Endothelial cell of umbilical vein (primary cell): Measurements from ENCODE around the gene TEP1. TPM values are rescaled to one million over a fixed set of nuclear protein-coding genes. Genes with fewer than 3 reads are reported as not detected.

Source experiments
- BruUV-seq: library from RNA; stranded (reverse); fragments of 400-500 nt; replicated peaks from 2 replicates; lab custom pipeline; 2021; lab: Mats Ljungman, UMichigan
- CTCF ChIA-PET: fragments of 300-600, 350-600 bp; sonication (Branson Sonifier 250); formaldehyde crosslinking; loops from one replicate; lab custom pipeline; 2021; ENCODE audit warnings: antibody characterized with exemption, inconsistent platforms; lab: Charles Lee
- POLR2A ChIA-PET: fragments of 300-600, 350-600 bp; sonication (Branson Sonifier 250); formaldehyde crosslinking; loops from one replicate; lab custom pipeline; 2021; ENCODE audit warnings: antibody characterized with exemption, inconsistent platforms; lab: Charles Lee
- DNase-seq: peaks from one replicate; pipeline ENCODE4 v3.0.0-alpha.2; 2011; ENCODE audit warnings: low read depth, low spot score
- FAIRE-seq: peaks from 2 replicates; lab custom pipeline; 2011; peaks lifted over from hg19 to GRCh38; lab: Jason Lieb, UNC
- H2AFZ ChIP-seq: 2 replicates; pipeline ENCODE4 v1.6.0; 2012; ENCODE audit warnings: low read depth, low read length, control low read depth, inconsistent platforms
- H3K27ac ChIP-seq: 2 replicates; pipeline ENCODE4 v1.5.1; 2011; ENCODE audit warnings: low read depth, mild to moderate bottlenecking, control low read depth, low read length, moderate library complexity; ENCODE audit not compliant: insufficient read depth
- H3K27me3 ChIP-seq, 2 experiments: 2 replicates each; pipeline versions ENCODE4 v1.6.0 to v1.6.1; 2011; ENCODE audit warnings: low read length in 2 of 2, mixed read lengths in 1 of 2; ENCODE audit not compliant: control insufficient read depth in 2 of 2, insufficient read depth in 2 of 2
- H3K36me3 ChIP-seq, 2 experiments: 2 replicates in 1 of 2; 3 replicates in 1 of 2; pipeline ENCODE4 v1.5.1; 2011; ENCODE audit warnings: low read length in 2 of 2, mild to moderate bottlenecking in 1 of 2, moderate library complexity in 1 of 2; ENCODE audit not compliant: control insufficient read depth in 2 of 2, insufficient read depth in 2 of 2; ENCODE audit errors: extremely low read depth in 1 of 2
- H3K4me1 ChIP-seq: 3 replicates; pipeline ENCODE4 v1.5.1; 2011; ENCODE audit warnings: mild to moderate bottlenecking, low read length; ENCODE audit not compliant: control insufficient read depth, insufficient read depth; ENCODE audit errors: extremely low read depth
- H3K4me2 ChIP-seq: 2 replicates; pipeline ENCODE4 v1.6.1; 2011; ENCODE audit warnings: low read length, control low read depth, mixed read lengths; ENCODE audit not compliant: insufficient read depth
- H3K4me3 ChIP-seq, 3 experiments: fragments of 200-600 bp in 1 of 3; sonication (generic), shearing (Covaris generic) in 1 of 3; replicated peaks in 1 of 3; 2 replicates each; pipeline ENCODE4 v1.5.1; 2011 to 2016; ENCODE audit warnings: control low read depth in 3 of 3, low read length in 3 of 3, mild to moderate bottlenecking in 2 of 3, inconsistent platforms in 1 of 3, low read depth in 1 of 3, moderate library complexity in 1 of 3; ENCODE audit not compliant: insufficient read depth in 1 of 3
- H3K79me2 ChIP-seq: 2 replicates; pipeline ENCODE4 v1.6.0; 2012; ENCODE audit warnings: low read length, inconsistent platforms; ENCODE audit not compliant: control insufficient read depth, insufficient read depth
- H3K9ac ChIP-seq: replicated peaks from 2 replicates; pipeline ENCODE3; 2011; ENCODE audit warnings: low read length, control low read depth; ENCODE audit not compliant: insufficient read depth; ENCODE audit errors: extremely low read depth
- H3K9me1 ChIP-seq: replicated peaks from 3 replicates; pipeline ENCODE4 v1.6.0; 2011; ENCODE audit warnings: mild to moderate bottlenecking, low read length; ENCODE audit not compliant: control insufficient read depth, insufficient read depth; ENCODE audit errors: extremely low read depth
- H3K9me3 ChIP-seq: replicated peaks from 2 replicates; pipeline ENCODE4 v1.5.1; 2012; ENCODE audit warnings: low read length, inconsistent platforms; ENCODE audit not compliant: control insufficient read depth, insufficient read depth
- H4K20me1 ChIP-seq: replicated peaks from 2 replicates; pipeline ENCODE3; 2011; ENCODE audit warnings: mild to moderate bottlenecking, low read length; ENCODE audit not compliant: control insufficient read depth, insufficient read depth; ENCODE audit errors: extremely low read depth
- CTCF ChIP-seq, 2 donors: IDR thresholded peaks; 1 replicate in 1 of 2; 2 replicates in 1 of 2; pipeline ENCODE4 v1.5.1; 2011; ENCODE audit warnings: low read length in 2 of 2, mild to moderate bottlenecking in 2 of 2, moderate library complexity in 2 of 2, control low read depth in 1 of 2, inconsistent platforms in 1 of 2, low read depth in 1 of 2; ENCODE audit not compliant: insufficient read depth in 1 of 2; ENCODE audit errors: extremely low read depth in 1 of 2
- EZH2 ChIP-seq: IDR thresholded peaks from 2 replicates; pipeline ENCODE4 v1.6.1; 2012; ENCODE audit warnings: borderline replicate concordance, low read depth, mild to moderate bottlenecking, moderate library complexity, low read length, inconsistent platforms; ENCODE audit not compliant: severe bottlenecking
- GATA2 ChIP-seq: IDR thresholded peaks from 2 replicates; pipeline ENCODE4 v1.7.0; 2011; ENCODE audit warnings: low read depth, mild to moderate bottlenecking, moderate library complexity, mixed read lengths, low read length; ENCODE audit not compliant: insufficient read length, insufficient read depth
- dilution Hi-C: fragments of 300-500 bp; cut with MboI; formaldehyde crosslinking; loops from one replicate; pipeline ENCODE4 v1.15.0; 2019; ENCODE audit warnings: low sequenced_read_pairs; ENCODE audit not compliant: extremely low pct_ligation_motif_present
- intact Hi-C: fragments of 100-400 bp; cut with micrococcal nuclease; formaldehyde crosslinking; loops from one replicate; pipeline ENCODE4 v1.10.0; 2022
- polyA plus RNA-seq, 4 experiments: library from polyadenylated mRNA; depleted of rRNA in 3 of 4; stranded (reverse) in 3 of 4; unstranded in 1 of 4; fragments of >200 nt; gene quantifications; 2 replicates each; pipeline versions ENCODE4 v1.2.1 to v1.2.3, GENCODE V29; 2011 to 2012; ENCODE audit warnings: missing spikeins in 1 of 4
- total RNA-seq: library from RNA; stranded (reverse); gene quantifications from 2 replicates; pipeline ENCODE4 v1.2.3, GENCODE V29; 2021
- TF ChIP-seq, protein P1 (sequence below): IDR thresholded peaks from 2 replicates; pipeline ENCODE4 v1.6.1; 2011; ENCODE audit not compliant: insufficient read depth, insufficient read length

The TEP1 gene
- total and polyA plus RNA-seq, 2 donors (not counting 3 experiments of a cell fraction or from before 2014, with no cell fraction given), result 19.6 to 44.6 TPM

DNA sequence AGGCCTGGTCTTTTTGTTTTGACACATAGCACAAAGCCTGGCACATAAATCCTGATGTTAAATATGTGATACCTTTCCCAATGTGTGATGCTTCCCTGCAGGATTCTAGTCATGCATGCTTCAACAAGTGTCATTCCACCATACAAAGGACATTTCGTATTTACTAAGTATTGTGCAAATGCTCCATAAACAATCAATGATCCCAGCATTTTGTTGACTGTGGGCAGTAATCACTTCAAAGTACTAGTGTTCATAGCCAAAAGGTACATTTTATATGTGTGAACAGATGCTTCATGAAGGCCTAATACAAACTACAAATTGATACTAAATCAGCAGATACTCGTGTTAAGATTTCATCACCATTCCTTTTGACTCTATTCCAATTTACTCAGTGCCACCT is 84.6 kb downstream of the TEP1 start:
- H3K79me2 ChIP-seq, result peaks cover 62% of the 10 kb centered on the region
- peaks cover 2 to 26% of the 10 kb centered on the region in 2 experiments for H3K36me3 ChIP-seq
- H3K9me1 ChIP-seq, result no peaks in the 10 kb centered on the region
- dilution Hi-C loops (no loop called here), intact Hi-C loops (no loop called here)
- H3K4me1 ChIP-seq, result peaks cover 25% of the 10 kb centered on the region
- no peak overlapping the region for H3K9ac ChIP-seq
- DNase-seq (no peak), FAIRE-seq (no peak)
- H4K20me1 ChIP-seq, result no peaks in the 10 kb centered on the region
- no peak overlapping the region for H2AFZ ChIP-seq
- BruUV-seq, result no TSS peak
- H3K27ac ChIP-seq, result no peak overlapping the region
- H3K9me3 ChIP-seq, result no peaks in the 10 kb centered on the region
- POLR2A ChIA-PET, result interaction anchor here (1.3 kb wide), 1 partner anchor 14 kb away, joined by 8 read pairs; the partner anchor contains the start of gene PARP2
- H3K4me3 ChIP-seq, result no peak overlapping the region
- no peaks in the 10 kb centered on the region for H3K27me3 ChIP-seq
- no peak overlapping the region for H3K4me2 ChIP-seq
- CTCF ChIA-PET, result interaction anchor here (0.9 to 5.9 kb wide), 11 partner anchors 12 to 362 kb away, joined by 3 to 83 read pairs (median 8); partner anchors contain the start of genes APEX1, OSGEP, PARP2 and PIP4P1
- no peak for TF ChIP-seq EZH2
- TF ChIP-seq GATA2, result no peak

DNA sequence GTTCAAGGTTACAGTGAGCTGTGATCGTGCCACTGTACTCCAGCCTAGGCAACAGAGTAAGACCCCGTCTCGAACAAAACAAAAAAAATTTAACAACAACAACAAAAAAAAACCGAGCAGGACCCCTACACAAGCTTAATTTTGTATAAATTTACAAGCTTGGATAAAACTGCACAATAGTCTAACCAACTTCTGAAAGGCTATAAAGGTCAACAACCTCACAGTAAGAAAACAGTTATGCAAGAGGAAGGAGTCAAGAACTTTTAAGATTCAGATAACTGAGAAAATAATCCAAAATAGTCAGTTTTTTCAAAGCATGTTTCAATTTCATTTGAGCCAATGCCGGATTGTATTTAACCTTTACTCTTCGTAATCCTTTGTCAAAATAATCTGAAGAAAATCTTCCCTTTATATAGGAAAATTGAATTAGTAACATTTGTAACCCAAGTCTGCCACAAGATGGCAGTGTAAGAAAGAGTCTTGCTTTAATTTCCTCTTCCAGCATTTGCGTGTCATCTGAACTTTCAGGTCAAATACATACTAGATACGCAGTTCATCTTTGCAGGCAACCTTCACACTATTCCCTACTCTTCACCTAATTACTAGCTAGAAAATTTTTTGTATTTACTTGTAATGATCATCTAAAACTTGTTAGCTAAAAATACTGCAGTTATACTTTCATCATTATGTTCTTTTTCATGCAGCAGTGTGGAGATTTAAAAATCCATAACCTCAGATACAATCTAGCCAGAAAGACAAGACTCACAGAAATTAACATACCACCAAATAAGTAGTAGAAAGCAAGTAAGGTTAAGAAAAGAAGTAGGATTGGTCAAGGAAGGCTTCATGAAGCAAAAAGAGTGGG is 86.1 kb downstream of the TEP1 start:
- Histone ChIP-seq H3K79me2 (peaks cover 49% of the 10 kb centered on the region), H3K4me2 (peak overlapping the region; percentile 12), H3K9me3 (no peaks in the 10 kb centered on the region), H3K9ac (no peak overlapping the region), H4K20me1 (no peaks in the 10 kb centered on the region), H3K4me1 (peaks cover 18% of the 10 kb centered on the region), H3K4me3 (no peak overlapping the region), H3K27ac (no peak overlapping the region), H3K36me3 (peaks cover 2 to 26% of the 10 kb centered on the region in 2 experiments), H3K9me1 (no peaks in the 10 kb centered on the region), H2AFZ (no peak overlapping the region), H3K27me3 (no peaks in the 10 kb centered on the region)
- FAIRE-seq (peak; percentile 31), DNase-seq (peak; percentile 75)
- peak; percentile 42 to 56 for TF ChIP-seq CTCF (IDR thresholded peaks at IDR 0.05; ENCODE audit: extremely low read depth in 1 of 2, insufficient read depth in 1 of 2, low read depth in 1 of 2, low read length in 2 of 2)
- TF ChIP-seq EZH2, result no peak
- TF ChIP-seq, protein P1, sequence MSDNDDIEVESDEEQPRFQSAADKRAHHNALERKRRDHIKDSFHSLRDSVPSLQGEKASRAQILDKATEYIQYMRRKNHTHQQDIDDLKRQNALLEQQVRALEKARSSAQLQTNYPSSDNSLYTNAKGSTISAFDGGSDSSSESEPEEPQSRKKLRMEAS, result no peak
- dilution Hi-C loops, result no loop called here
- ChIA-PET POLR2A (interaction anchor here (1.3 kb wide), 1 partner anchor 16 kb away, joined by 8 read pairs; the partner anchor contains the start of gene PARP2), CTCF (interaction anchor here (1.0 to 5.9 kb wide), 13 partner anchors 10 to 364 kb away, joined by 3 to 83 read pairs (median 7); partner anchors contain the start of genes APEX1, OSGEP and PARP2)
- BruUV-seq, result no TSS peak
- intact Hi-C loops, result loop anchor here (1.0 kb wide), 4 partner anchors 24 to 364 kb away; partner anchors contain the start of gene APEX1
